ENCODE results near the gene TMEM38B. TPM values are rescaled to one million over a fixed set of nuclear protein-coding genes. Genes with fewer than 3 reads are reported as not detected.

TMEM38B gene
- polyA plus RNA-seq, 1 of the 3 experiments (the other 2 are of a cell fraction), result 6.8 TPM

DNA sequence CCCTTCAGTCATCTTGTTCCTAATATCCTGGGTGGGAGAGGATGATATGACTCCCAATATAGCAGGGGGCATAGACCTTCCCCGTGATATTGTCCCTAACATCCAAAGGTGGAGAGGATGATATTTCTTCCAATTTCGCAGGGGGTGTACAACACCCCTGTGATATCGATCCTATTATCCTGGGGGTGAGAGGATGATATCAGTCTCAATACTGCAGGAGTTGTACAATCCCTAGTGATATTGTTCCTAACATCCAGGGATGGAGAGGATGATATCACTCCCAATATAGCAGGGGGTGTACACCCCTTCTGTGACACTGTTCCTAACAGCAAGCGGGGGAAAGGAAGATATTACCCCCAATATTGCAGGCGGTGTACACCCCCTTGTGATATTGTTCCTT lies 122.6 kb downstream of the TMEM38B start:
- no peaks in the 10 kb centered on the region for H3K4me1 ChIP-seq (ENCODE audit: control insufficient read depth in 1 of 2, insufficient read depth in 2 of 2, low read depth in 1 of 2, low read length in 1 of 2)
- no peaks in the 10 kb centered on the region for H3K9me2 ChIP-seq
- TF ChIP-seq TCF12 (IDR thresholded peaks at IDR 0.05) (no peak), JUND (IDR thresholded peaks at IDR 0.05) (no peak), ELF1 (IDR thresholded peaks at IDR 0.05) (no peak), PBX3 (IDR thresholded peaks at IDR 0.05) (no peak), SMC3 (IDR thresholded peaks at IDR 0.05; ENCODE audit: low read depth, low read length) (no peak), EP300 (IDR thresholded peaks at IDR 0.05; ENCODE audit: borderline replicate concordance in 1 of 2, low read depth in 1 of 2, low read length in 1 of 2) (no peak), REST (IDR thresholded peaks at IDR 0.05; ENCODE audit: low read depth, low read length) (no peak), RAD21 (IDR thresholded peaks at IDR 0.05; ENCODE audit: low read length) (no peak), POLR2AphosphoS5 (IDR thresholded peaks at IDR 0.05; ENCODE audit: low read depth, low read length) (no peak), GABPA (IDR thresholded peaks at IDR 0.05; ENCODE audit: low read depth) (no peak), YY1 (IDR thresholded peaks at IDR 0.05; ENCODE audit: low read depth) (no peak)
- no peaks in the 10 kb centered on the region for H3K9me3 ChIP-seq
- no peaks in the 10 kb centered on the region for H3K79me2 ChIP-seq (ENCODE audit: insufficient read depth)
- no peak overlapping the region for H3K4me2 ChIP-seq
- H3K27me3 ChIP-seq (ENCODE audit: insufficient read depth), result no peaks in the 10 kb centered on the region
- H3K4me3 ChIP-seq (ENCODE audit: low read depth in 2 of 2, low read length in 1 of 2), result no peak overlapping the region
- no peak for DNase-seq
- no peaks in the 10 kb centered on the region for H3K36me3 ChIP-seq (replicated peaks in 1 of 2; ENCODE audit: control insufficient read depth in 1 of 2, insufficient read depth in 2 of 2, low read length in 1 of 2)
- ChIA-PET CTCF (no interaction called here), POLR2A (no interaction called here)
- no peaks in the 10 kb centered on the region for H3F3A ChIP-seq (replicated peaks; ENCODE audit: insufficient read depth)
- H3K9ac ChIP-seq, result no peak overlapping the region
- no peak overlapping the region for H2AFZ ChIP-seq (ENCODE audit: low read depth)
- no peaks in the 10 kb centered on the region for H4K20me1 ChIP-seq (ENCODE audit: insufficient read depth)
- no peak overlapping the region for H3K27ac ChIP-seq (ENCODE audit: low read depth in 2 of 2, low read length in 1 of 2)
- WGBS (ENCODE audit: low lambda C conversion rate), result 66% methylated on average over 5 of the region's 5 CpGs

GRCh38 chr9:105818903-105819302 lies 124.6 kb downstream of the TMEM38B start:
- TF ChIP-seq, protein P1, sequence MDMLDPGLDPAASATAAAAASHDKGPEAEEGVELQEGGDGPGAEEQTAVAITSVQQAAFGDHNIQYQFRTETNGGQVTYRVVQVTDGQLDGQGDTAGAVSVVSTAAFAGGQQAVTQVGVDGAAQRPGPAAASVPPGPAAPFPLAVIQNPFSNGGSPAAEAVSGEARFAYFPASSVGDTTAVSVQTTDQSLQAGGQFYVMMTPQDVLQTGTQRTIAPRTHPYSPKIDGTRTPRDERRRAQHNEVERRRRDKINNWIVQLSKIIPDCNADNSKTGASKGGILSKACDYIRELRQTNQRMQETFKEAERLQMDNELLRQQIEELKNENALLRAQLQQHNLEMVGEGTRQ (IDR thresholded peaks at IDR 0.05; ENCODE audit: borderline replicate concordance, low read depth, low read length), result no peak
- TF ChIP-seq, protein P2, sequence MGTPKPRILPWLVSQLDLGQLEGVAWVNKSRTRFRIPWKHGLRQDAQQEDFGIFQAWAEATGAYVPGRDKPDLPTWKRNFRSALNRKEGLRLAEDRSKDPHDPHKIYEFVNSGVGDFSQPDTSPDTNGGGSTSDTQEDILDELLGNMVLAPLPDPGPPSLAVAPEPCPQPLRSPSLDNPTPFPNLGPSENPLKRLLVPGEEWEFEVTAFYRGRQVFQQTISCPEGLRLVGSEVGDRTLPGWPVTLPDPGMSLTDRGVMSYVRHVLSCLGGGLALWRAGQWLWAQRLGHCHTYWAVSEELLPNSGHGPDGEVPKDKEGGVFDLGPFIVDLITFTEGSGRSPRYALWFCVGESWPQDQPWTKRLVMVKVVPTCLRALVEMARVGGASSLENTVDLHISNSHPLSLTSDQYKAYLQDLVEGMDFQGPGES (IDR thresholded peaks at IDR 0.05; ENCODE audit: low read depth, low read length), result no peak
- TF ChIP-seq YY1 (IDR thresholded peaks at IDR 0.05; ENCODE audit: low read depth), result no peak
- no peak for TF ChIP-seq GATA2 (CRISPR knock-in tag; IDR thresholded peaks at IDR 0.05)
- TF ChIP-seq CTCF (IDR thresholded peaks at IDR 0.05), result no peak
- TF ChIP-seq MXI1 (IDR thresholded peaks at IDR 0.05; ENCODE audit: low read depth, low read length), result no peak
- TF ChIP-seq JUND (IDR thresholded peaks at IDR 0.05), result no peak
- no peak for TF ChIP-seq TAF1 (IDR thresholded peaks at IDR 0.05; ENCODE audit: borderline replicate concordance, low read depth, low read length)
- TF ChIP-seq NRF1 (IDR thresholded peaks at IDR 0.05; ENCODE audit: low read depth, low read length), result no peak
- TF ChIP-seq, protein P3, sequence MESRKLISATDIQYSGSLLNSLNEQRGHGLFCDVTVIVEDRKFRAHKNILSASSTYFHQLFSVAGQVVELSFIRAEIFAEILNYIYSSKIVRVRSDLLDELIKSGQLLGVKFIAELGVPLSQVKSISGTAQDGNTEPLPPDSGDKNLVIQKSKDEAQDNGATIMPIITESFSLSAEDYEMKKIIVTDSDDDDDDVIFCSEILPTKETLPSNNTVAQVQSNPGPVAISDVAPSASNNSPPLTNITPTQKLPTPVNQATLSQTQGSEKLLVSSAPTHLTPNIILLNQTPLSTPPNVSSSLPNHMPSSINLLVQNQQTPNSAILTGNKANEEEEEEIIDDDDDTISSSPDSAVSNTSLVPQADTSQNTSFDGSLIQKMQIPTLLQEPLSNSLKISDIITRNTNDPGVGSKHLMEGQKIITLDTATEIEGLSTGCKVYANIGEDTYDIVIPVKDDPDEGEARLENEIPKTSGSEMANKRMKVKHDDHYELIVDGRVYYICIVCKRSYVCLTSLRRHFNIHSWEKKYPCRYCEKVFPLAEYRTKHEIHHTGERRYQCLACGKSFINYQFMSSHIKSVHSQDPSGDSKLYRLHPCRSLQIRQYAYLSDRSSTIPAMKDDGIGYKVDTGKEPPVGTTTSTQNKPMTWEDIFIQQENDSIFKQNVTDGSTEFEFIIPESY (IDR thresholded peaks at IDR 0.05; ENCODE audit: borderline replicate concordance, low read depth), result no peak
- no peaks in the 10 kb centered on the region for H3K9me2 ChIP-seq
- WGBS (ENCODE audit: low lambda C conversion rate), result 62% methylated on average over 15 of the region's 15 CpGs
- POLR2A ChIA-PET, result no interaction called here
- CTCF ChIA-PET, result no interaction called here
- no peak for DNase-seq
- H3K4me3 ChIP-seq (ENCODE audit: low read depth in 2 of 2, low read length in 1 of 2), result no peak overlapping the region
- H4K20me1 ChIP-seq (ENCODE audit: insufficient read depth), result no peaks in the 10 kb centered on the region
- no peak overlapping the region for H2AFZ ChIP-seq (ENCODE audit: low read depth)
- no peak overlapping the region for H3K4me2 ChIP-seq
- H3K27me3 ChIP-seq (ENCODE audit: insufficient read depth), result no peaks in the 10 kb centered on the region
- H3F3A ChIP-seq (replicated peaks; ENCODE audit: insufficient read depth), result no peaks in the 10 kb centered on the region
- no peak overlapping the region for H3K27ac ChIP-seq (ENCODE audit: low read depth in 2 of 2, low read length in 1 of 2)
- no peaks in the 10 kb centered on the region for H3K36me3 ChIP-seq (replicated peaks in 1 of 2; ENCODE audit: control insufficient read depth in 1 of 2, insufficient read depth in 2 of 2, low read length in 1 of 2)
- no peaks in the 10 kb centered on the region for H3K4me1 ChIP-seq (ENCODE audit: control insufficient read depth in 1 of 2, insufficient read depth in 2 of 2, low read depth in 1 of 2, low read length in 1 of 2)
- no peaks in the 10 kb centered on the region for H3K9me3 ChIP-seq
- no peak overlapping the region for H3K9ac ChIP-seq
- no peaks in the 10 kb centered on the region for H3K79me2 ChIP-seq (ENCODE audit: insufficient read depth)
